HEK293T (cell line): Measurements from ENCODE around the gene MYZAP.

Source experiments
- CTCF ChIA-PET: fragments of 350-600 bp; formaldehyde crosslinking; extraction: SDS; loops from one replicate; lab custom pipeline; 2021; ENCODE audit warnings: antibody characterized with exemption, inconsistent platforms; lab: Yijun Ruan, JAX
- POLR2A ChIA-PET: fragments of 350-600 bp; formaldehyde crosslinking; extraction: SDS; loops from one replicate; lab custom pipeline; 2020; ENCODE audit warnings: antibody characterized with exemption, inconsistent platforms; lab: Yijun Ruan, JAX
- DNase-seq: peaks from one replicate; pipeline ENCODE4 v3.0.0; 2012; ENCODE audit warnings: mixed read lengths; ENCODE audit errors: extremely low spot score
- ARNT ChIP-seq: fragments of 450-650 bp; IDR thresholded peaks from 2 replicates; pipeline ENCODE4 v1.6.1; 2017; ENCODE audit warnings: mild to moderate bottlenecking
- BHLHE40 ChIP-seq: fragments of 450-650 bp; IDR thresholded peaks from 2 replicates; pipeline ENCODE4 v1.6.1; 2016; ENCODE audit warnings: mild to moderate bottlenecking, moderate library complexity, borderline replicate concordance
- CTBP1 ChIP-seq: fragments of 450-650 bp; IDR thresholded peaks from 2 replicates; pipeline ENCODE4 v1.6.1; 2016; ENCODE audit warnings: borderline replicate concordance
- ELF4 ChIP-seq: fragments of 450-650 bp; IDR thresholded peaks from 2 replicates; pipeline ENCODE4 v1.6.1; 2017; ENCODE audit warnings: antibody characterized with exemption
- FOXA1 ChIP-seq: fragments of 450-650 bp; IDR thresholded peaks from 2 replicates; pipeline ENCODE4 v1.6.1; 2016; ENCODE audit warnings: mild to moderate bottlenecking
- FOXK2 ChIP-seq: fragments of 450-650 bp; IDR thresholded peaks from 2 replicates; pipeline ENCODE4 v1.6.1; 2016; ENCODE audit warnings: mild to moderate bottlenecking
- FOXM1 ChIP-seq: fragments of 450-650 bp; IDR thresholded peaks from 2 replicates; pipeline ENCODE4 v1.6.1; 2017; ENCODE audit warnings: mild to moderate bottlenecking, borderline replicate concordance
- HDGF ChIP-seq: fragments of 450-650 bp; IDR thresholded peaks from 2 replicates; pipeline ENCODE4 v1.6.1; 2017; ENCODE audit warnings: antibody characterized with exemption, borderline replicate concordance
- L3MBTL2 ChIP-seq: fragments of 450-650 bp; conservative IDR thresholded peaks from 2 replicates; pipeline ENCODE4 v1.6.1; 2016; ENCODE audit warnings: mild to moderate bottlenecking
- LEF1 ChIP-seq: fragments of 450-650 bp; IDR thresholded peaks from 2 replicates; pipeline ENCODE4 v1.6.1; 2017; ENCODE audit warnings: mild to moderate bottlenecking, borderline replicate concordance
- NFRKB ChIP-seq: fragments of 450-650 bp; IDR thresholded peaks from 2 replicates; pipeline ENCODE4 v1.6.1; 2016; ENCODE audit warnings: mild to moderate bottlenecking, moderate library complexity
- PKNOX1 ChIP-seq: fragments of 450-650 bp; IDR thresholded peaks from 2 replicates; pipeline ENCODE4 v1.6.1; 2016
- SP1 ChIP-seq: fragments of 450-650 bp; IDR thresholded peaks from 2 replicates; pipeline ENCODE4 v1.6.1; 2017
- SUZ12 ChIP-seq: fragments of 450-650 bp; IDR thresholded peaks from 2 replicates; pipeline ENCODE4 v1.6.1; 2016; ENCODE audit warnings: mild to moderate bottlenecking
- TARDBP ChIP-seq: fragments of 450-650 bp; IDR thresholded peaks from 2 replicates; pipeline ENCODE4 v1.6.1; 2016
- ZNF384 ChIP-seq: fragments of 450-650 bp; IDR thresholded peaks from 2 replicates; pipeline ENCODE4 v1.6.1; 2016

Gene MYZAP

GRCh38 chr15:57618325-57618724 is 26.6 kb downstream of the MYZAP start:
- DNase-seq = no peak
- no peak for TF ChIP-seq HDGF
- TF ChIP-seq FOXA1 = no peak
- TF ChIP-seq TARDBP = no peak
- TF ChIP-seq NFRKB = no peak
- TF ChIP-seq SP1 = no peak
- TF ChIP-seq ARNT = no peak
- TF ChIP-seq BHLHE40 = no peak
- TF ChIP-seq SUZ12 = no peak
- TF ChIP-seq PKNOX1 = no peak
- no peak for TF ChIP-seq L3MBTL2
- no peak for TF ChIP-seq ELF4
- no peak for TF ChIP-seq CTBP1
- no peak for TF ChIP-seq FOXK2
- TF ChIP-seq FOXM1 = no peak
- TF ChIP-seq ZNF384 = no peak
- no peak for TF ChIP-seq LEF1
- ChIA-PET CTCF (no interaction called here), POLR2A (no interaction called here)

GRCh38 chr15:57619746-57620145 is 28.0 kb downstream of the MYZAP start:
- TF ChIP-seq LEF1 (no peak), FOXM1 (no peak), SP1 (no peak), SUZ12 (no peak), PKNOX1 (no peak), FOXK2 (no peak), ELF4 (no peak), FOXA1 (no peak), BHLHE40 (no peak), L3MBTL2 (no peak), HDGF (no peak), CTBP1 (no peak), TARDBP (no peak), NFRKB (no peak), ARNT (no peak), ZNF384 (no peak)
- ChIA-PET CTCF (no interaction called here), POLR2A (no interaction called here)
- DNase-seq = peak; percentile 11

- DNase-seq = no peak
- POLR2A ChIA-PET = no interaction called here
- TF ChIP-seq ARNT (no peak), BHLHE40 (no peak), LEF1 (no peak), ELF4 (no peak), PKNOX1 (no peak), SUZ12 (no peak), HDGF (no peak), NFRKB (no peak), FOXK2 (no peak), TARDBP (no peak), SP1 (no peak), FOXM1 (no peak), FOXA1 (no peak), L3MBTL2 (no peak), ZNF384 (no peak)
- CTCF ChIA-PET = no interaction called here
These were observed 33.0 kb downstream of the MYZAP start for GRCh38 chr15:57624730-57625129.

GRCh38 chr15:57625703-57626448 is 34.2 kb downstream of the MYZAP start:
- TF ChIP-seq CTBP1 (no peak), SP1 (no peak), SUZ12 (no peak), NFRKB (no peak)
- ChIA-PET CTCF (no interaction called here), POLR2A (no interaction called here)
- DNase-seq = no peak

GRCh38 chr15:57626713-57627440 is 35.2 kb downstream of the MYZAP start:
- no peak for DNase-seq
- CTCF ChIA-PET = no interaction called here
- POLR2A ChIA-PET = no interaction called here
- TF ChIP-seq ARNT (no peak), NFRKB (no peak), ELF4 (no peak), CTBP1 (no peak), LEF1 (no peak), TARDBP (no peak), ZNF384 (no peak), SUZ12 (no peak), SP1 (no peak), FOXA1 (no peak), FOXM1 (no peak), FOXK2 (no peak), L3MBTL2 (no peak)
